ENCODE results near the gene METTL3.
"Not testable (repeated sequence)": the region's sequence is repeated elsewhere in the genome, so short reads cannot be mapped to it uniquely, and the experiment has no call there.

METTL3 gene

GRCh38 chr14:21510735-21511657, at the start of gene METTL3:
Gene METTL3 (minus strand): TSS chr14:21511340. CDS start chr14:21511223, 117 bp downstream.
- no peaks in the 10 kb centered on the region for H3K36me3 ChIP-seq (ENCODE audit: control insufficient read depth, insufficient read depth, low read length, severe bottlenecking)
- peak within 1 kb of the TSS; percentile 100 for H3K4me3 ChIP-seq (ENCODE audit: low read length)
- peak within 1 kb of the TSS; percentile 97 for H3K9ac ChIP-seq (ENCODE audit: low read length)
- no peaks in the 10 kb centered on the region for H3K27me3 ChIP-seq (replicated peaks; ENCODE audit: control insufficient read depth, insufficient read depth, low read length)
- DNase-seq (ENCODE audit: low read depth): peak; percentile 99
- H3K9me3 ChIP-seq (ENCODE audit: control insufficient read depth, low read length): no peaks in the 10 kb centered on the region
- H3K4me1 ChIP-seq (ENCODE audit: control insufficient read depth, insufficient read depth, low read length): peaks cover 14% of the 10 kb centered on the region

- no peak overlapping the region for H3K4me3 ChIP-seq (ENCODE audit: low read length)
- H3K9ac ChIP-seq (ENCODE audit: low read length): no peak overlapping the region
- H3K9me3 ChIP-seq (ENCODE audit: control insufficient read depth, low read length): no peaks in the 10 kb centered on the region
- H3K27me3 ChIP-seq (replicated peaks; ENCODE audit: control insufficient read depth, insufficient read depth, low read length): peaks cover under 1% of the 10 kb centered on the region
- H3K4me1 ChIP-seq (ENCODE audit: control insufficient read depth, insufficient read depth, low read length): peaks cover 4% of the 10 kb centered on the region
- no peak for DNase-seq (ENCODE audit: low read depth)
- H3K36me3 ChIP-seq (ENCODE audit: control insufficient read depth, insufficient read depth, low read length, severe bottlenecking): no peaks in the 10 kb centered on the region
Observed at GRCh38 chr14:21558703-21559170, 47.6 kb upstream of the METTL3 start.

GRCh38 chr14:21557084-21557901, 46.2 kb upstream of the METTL3 start:
- Histone ChIP-seq H3K9me3 (ENCODE audit: control insufficient read depth, low read length) (no peaks in the 10 kb centered on the region), H3K4me3 (ENCODE audit: low read length) (peak overlapping the region; percentile 76), H3K9ac (ENCODE audit: low read length) (no peak overlapping the region), H3K27me3 (replicated peaks; ENCODE audit: control insufficient read depth, insufficient read depth, low read length) (no peaks in the 10 kb centered on the region), H3K4me1 (ENCODE audit: control insufficient read depth, insufficient read depth, low read length) (peaks cover 4% of the 10 kb centered on the region), H3K36me3 (ENCODE audit: control insufficient read depth, insufficient read depth, low read length, severe bottlenecking) (no peaks in the 10 kb centered on the region)
- DNase-seq (ENCODE audit: low read depth): peak; percentile 97

GRCh38 chr14:21556378-21557083, 45.4 kb upstream of the METTL3 start:
- H3K9me3 ChIP-seq (ENCODE audit: control insufficient read depth, low read length): no peaks in the 10 kb centered on the region
- no peaks in the 10 kb centered on the region for H3K27me3 ChIP-seq (replicated peaks; ENCODE audit: control insufficient read depth, insufficient read depth, low read length)
- H3K4me1 ChIP-seq (ENCODE audit: control insufficient read depth, insufficient read depth, low read length): peaks cover 4% of the 10 kb centered on the region
- no peak overlapping the region for H3K9ac ChIP-seq (ENCODE audit: low read length)
- DNase-seq (ENCODE audit: low read depth): peak; percentile 4
- H3K36me3 ChIP-seq (ENCODE audit: control insufficient read depth, insufficient read depth, low read length, severe bottlenecking): no peaks in the 10 kb centered on the region
- H3K4me3 ChIP-seq (ENCODE audit: low read length): no peak overlapping the region

GRCh38 chr14:21553266-21553665, 42.1 kb upstream of the METTL3 start:
- Histone ChIP-seq H3K9me3 (ENCODE audit: control insufficient read depth, low read length) (no peaks in the 10 kb centered on the region), H3K4me1 (ENCODE audit: control insufficient read depth, insufficient read depth, low read length) (peaks cover 4% of the 10 kb centered on the region), H3K9ac (ENCODE audit: low read length) (no peak overlapping the region), H3K4me3 (ENCODE audit: low read length) (no peak overlapping the region), H3K36me3 (ENCODE audit: control insufficient read depth, insufficient read depth, low read length, severe bottlenecking) (no peaks in the 10 kb centered on the region), H3K27me3 (replicated peaks; ENCODE audit: control insufficient read depth, insufficient read depth, low read length) (no peaks in the 10 kb centered on the region)
- no peak for DNase-seq (ENCODE audit: low read depth)

GRCh38 chr14:21544588-21544987, 33.4 kb upstream of the METTL3 start:
- H3K36me3 ChIP-seq (ENCODE audit: control insufficient read depth, insufficient read depth, low read length, severe bottlenecking); H3K9ac ChIP-seq (ENCODE audit: low read length); H3K9me3 ChIP-seq (ENCODE audit: control insufficient read depth, low read length); H3K4me3 ChIP-seq (ENCODE audit: low read length); H3K4me1 ChIP-seq (ENCODE audit: control insufficient read depth, insufficient read depth, low read length); DNase-seq (ENCODE audit: low read depth): not testable (repeated sequence)
- H3K27me3 ChIP-seq (replicated peaks; ENCODE audit: control insufficient read depth, insufficient read depth, low read length): peaks cover 11% of the 10 kb centered on the region

GRCh38 chr14:21543963-21544362, 32.8 kb upstream of the METTL3 start:
- no peaks in the 10 kb centered on the region for H3K4me1 ChIP-seq (ENCODE audit: control insufficient read depth, insufficient read depth, low read length)
- no peak for DNase-seq (ENCODE audit: low read depth)
- H3K9ac ChIP-seq (ENCODE audit: low read length): no peak overlapping the region
- H3K4me3 ChIP-seq (ENCODE audit: low read length): no peak overlapping the region
- H3K27me3 ChIP-seq (replicated peaks; ENCODE audit: control insufficient read depth, insufficient read depth, low read length): peaks cover 17% of the 10 kb centered on the region
- no peaks in the 10 kb centered on the region for H3K36me3 ChIP-seq (ENCODE audit: control insufficient read depth, insufficient read depth, low read length, severe bottlenecking)
- H3K9me3 ChIP-seq (ENCODE audit: control insufficient read depth, low read length): no peaks in the 10 kb centered on the region

- Histone ChIP-seq H3K27me3 (replicated peaks; ENCODE audit: control insufficient read depth, insufficient read depth, low read length) (peaks cover 21% of the 10 kb centered on the region), H3K9me3 (ENCODE audit: control insufficient read depth, low read length) (no peaks in the 10 kb centered on the region), H3K9ac (ENCODE audit: low read length) (no peak overlapping the region), H3K36me3 (ENCODE audit: control insufficient read depth, insufficient read depth, low read length, severe bottlenecking) (no peaks in the 10 kb centered on the region), H3K4me1 (ENCODE audit: control insufficient read depth, insufficient read depth, low read length) (no peaks in the 10 kb centered on the region), H3K4me3 (ENCODE audit: low read length) (no peak overlapping the region)
- DNase-seq (ENCODE audit: low read depth): no peak
Observed at GRCh38 chr14:21543521-21543960, 32.4 kb upstream of the METTL3 start.

- Histone ChIP-seq H3K27me3 (replicated peaks; ENCODE audit: control insufficient read depth, insufficient read depth, low read length) (peaks cover 37% of the 10 kb centered on the region), H3K36me3 (ENCODE audit: control insufficient read depth, insufficient read depth, low read length, severe bottlenecking) (no peaks in the 10 kb centered on the region), H3K4me1 (ENCODE audit: control insufficient read depth, insufficient read depth, low read length) (peaks cover 4% of the 10 kb centered on the region), H3K9ac (ENCODE audit: low read length) (no peak overlapping the region), H3K9me3 (ENCODE audit: control insufficient read depth, low read length) (no peaks in the 10 kb centered on the region), H3K4me3 (ENCODE audit: low read length) (no peak overlapping the region)
- no peak for DNase-seq (ENCODE audit: low read depth)
Observed at GRCh38 chr14:21541413-21542074, 30.4 kb upstream of the METTL3 start.

- H3K9ac ChIP-seq (ENCODE audit: low read length): no peak overlapping the region
- H3K27me3 ChIP-seq (replicated peaks; ENCODE audit: control insufficient read depth, insufficient read depth, low read length): peaks cover 57% of the 10 kb centered on the region
- no peak for DNase-seq (ENCODE audit: low read depth)
- H3K4me1 ChIP-seq (ENCODE audit: control insufficient read depth, insufficient read depth, low read length): peaks cover 8% of the 10 kb centered on the region
- H3K4me3 ChIP-seq (ENCODE audit: low read length): no peak overlapping the region
- no peaks in the 10 kb centered on the region for H3K36me3 ChIP-seq (ENCODE audit: control insufficient read depth, insufficient read depth, low read length, severe bottlenecking)
- no peaks in the 10 kb centered on the region for H3K9me3 ChIP-seq (ENCODE audit: control insufficient read depth, low read length)
Observed at GRCh38 chr14:21539189-21539940, 28.2 kb upstream of the METTL3 start.
